ENCODE data around the gene INMT.

GRCh38 chr7:30721211-30721610 is 30.7 kb upstream of the INMT start:
- TF ChIP-seq CTCF (IDR thresholded peaks at IDR 0.05), result no peak
- TF ChIP-seq POLR2AphosphoS5 (IDR thresholded peaks at IDR 0.05), result no peak
